PFSK-1 (cell line): ENCODE results near the gene TSPYL1.
A peak's percentile ranks its signal among the peaks of the same experiment; 100 is the strongest.

Source experiments
- FOXP2 ChIP-seq: optimal IDR thresholded peaks from 2 replicates; pipeline ENCODE3; 2011; ENCODE audit warnings: borderline replicate concordance, control low read depth, inconsistent platforms; ENCODE audit not compliant: insufficient read depth; ENCODE audit errors: extremely low read length, extremely low read depth
- POLR2AphosphoS5 ChIP-seq: IDR thresholded peaks from 2 replicates; pipeline ENCODE4 v1.6.1; 2012; ENCODE audit warnings: low read depth, mild to moderate bottlenecking, control low read depth, low read length, moderate library complexity
- REST ChIP-seq, 2 experiments: IDR thresholded peaks; 2 replicates each; pipeline versions ENCODE4 v1.6.1 to v1.8.0; 2011 to 2012; ENCODE audit warnings: low read depth in 2 of 2, low read length in 2 of 2, control low read depth in 1 of 2, inconsistent platforms in 1 of 2, mild to moderate bottlenecking in 1 of 2, moderate library complexity in 1 of 2; ENCODE audit not compliant: insufficient read depth in 1 of 2
- SIN3A ChIP-seq: IDR thresholded peaks from 2 replicates; pipeline ENCODE4 v1.6.1; 2012; ENCODE audit warnings: mild to moderate bottlenecking, low read length, moderate library complexity, borderline replicate concordance; ENCODE audit not compliant: insufficient read depth
- TAF1 ChIP-seq: IDR thresholded peaks from 2 replicates; pipeline ENCODE4 v1.6.1; 2012; ENCODE audit warnings: low read length, control low read depth, borderline replicate concordance; ENCODE audit not compliant: insufficient read depth

- no peak for TF ChIP-seq POLR2AphosphoS5
- peak; percentile 3; the same call in 1 of the 2 replicates for TF ChIP-seq TAF1
- no peak for TF ChIP-seq SIN3A
- TF ChIP-seq REST (IDR thresholded peaks at IDR 0.05; ENCODE audit: insufficient read depth in 1 of 2, low read depth in 2 of 2, low read length in 2 of 2) = no peak
- TF ChIP-seq FOXP2 = no peak
Observed at GRCh38 chr6:116280161-116280932, 617 bp upstream of the TSPYL1 start.
